Smooth muscle cell (in vitro differentiated cells): ENCODE results near the gene PIEZO1. TPM values are rescaled to one million over a fixed set of nuclear protein-coding genes. Genes with fewer than 3 reads are reported as not detected.

ENCODE experiments used
- DNase-seq: peaks from one replicate; lab custom pipeline; 2025; ENCODE audit not compliant: unreplicated experiment; lab: John Stamatoyannopoulos, UW
- H2AFZ ChIP-seq: fragments of 200-600 bp; sonication (generic); 2 replicates; pipeline ENCODE4 v1.6.0; 2016; ENCODE audit warnings: antibody characterized with exemption, low read depth, mild to moderate bottlenecking
- H3F3A ChIP-seq: fragments of 200-600 bp; sonication (generic); 2 replicates; pipeline ENCODE4 v1.6.0; 2017; ENCODE audit warnings: antibody characterized with exemption, low read depth
- H3K27ac ChIP-seq: fragments of 200-600 bp; sonication (generic); 2 replicates; pipeline ENCODE4 v1.5.1; 2016; ENCODE audit warnings: low read depth, mild to moderate bottlenecking
- H3K27me3 ChIP-seq: fragments of 200-600 bp; sonication (generic); 2 replicates; pipeline ENCODE4 v1.6.1; 2016; ENCODE audit warnings: low read depth, mild to moderate bottlenecking
- H3K36me3 ChIP-seq: fragments of 200-600 bp; sonication (generic); 2 replicates; pipeline ENCODE4 v1.5.1; 2016; ENCODE audit warnings: low read depth
- H3K4me1 ChIP-seq: fragments of 200-600 bp; sonication (generic); 2 replicates; pipeline ENCODE4 v1.5.1; 2016; ENCODE audit warnings: low read depth
- H3K4me2 ChIP-seq: fragments of 200-600 bp; sonication (generic); 2 replicates; pipeline ENCODE4 v1.6.0; 2016; ENCODE audit warnings: mild to moderate bottlenecking
- H3K4me3 ChIP-seq: fragments of 200-600 bp; sonication (generic); 2 replicates; pipeline ENCODE4 v1.5.1; 2016; ENCODE audit warnings: mild to moderate bottlenecking
- H3K79me2 ChIP-seq: fragments of 200-600 bp; sonication (generic); 2 replicates; pipeline ENCODE4 v1.6.0; 2016; ENCODE audit warnings: low read depth, mild to moderate bottlenecking
- H3K9ac ChIP-seq: fragments of 200-600 bp; sonication (generic); 2 replicates; pipeline ENCODE4 v1.6.0; 2016; ENCODE audit warnings: low read depth
- H3K9me3 ChIP-seq: fragments of 200-600 bp; sonication (generic); replicated peaks from 2 replicates; pipeline ENCODE4 v1.5.1; 2016; ENCODE audit warnings: low read depth
- H4K20me1 ChIP-seq: fragments of 200-600 bp; sonication (generic); 2 replicates; pipeline ENCODE4 v1.6.0; 2016; ENCODE audit warnings: low read depth
- CTCF ChIP-seq: fragments of 200-600 bp; sonication (generic); IDR thresholded peaks from 2 replicates; pipeline ENCODE4 v1.5.1; 2017; ENCODE audit warnings: borderline replicate concordance, mild to moderate bottlenecking, antibody characterized with exemption; ENCODE audit not compliant: insufficient read depth, poor library complexity, severe bottlenecking
- WGBS: methylation state at CpG from one replicate; pipeline ENCODE4 v1.1.7; 2016; ENCODE audit warnings: low lambda C conversion rate; 5-methylcytosine and 5-hydroxymethylcytosine counted together
- polyA plus RNA-seq: library from polyadenylated mRNA; unstranded; fragments of >200 nt; fragmentation: Nextera tagmentation; extraction: Ambion mirVana; gene quantifications from 2 replicates; pipeline ENCODE4 v1.2.1, GENCODE V29; 2016
- total RNA-seq: library from RNA; depleted of rRNA; stranded (reverse); fragments of >200 nt; gene quantifications from 2 replicates; pipeline ENCODE4 v1.2.3, GENCODE V29; 2014

PIEZO1 gene
- total and polyA plus RNA-seq, 2 experiments from 2014 or later, result 62.1 to 70.9 TPM

GRCh38 chr16:88740727-88741055, 44.3 kb downstream of the PIEZO1 start:
- peaks cover 60% of the 10 kb centered on the region for H4K20me1 ChIP-seq
- H2AFZ ChIP-seq, result no peak overlapping the region
- no peaks in the 10 kb centered on the region for H3K27me3 ChIP-seq
- no peak for DNase-seq
- WGBS, result 94% methylated on average over 12 of the region's 12 CpGs
- H3K27ac ChIP-seq, result no peak overlapping the region
- no peak overlapping the region for H3K9ac ChIP-seq
- H3K4me3 ChIP-seq, result no peak overlapping the region
- no peaks in the 10 kb centered on the region for H3F3A ChIP-seq
- H3K4me1 ChIP-seq, result peaks cover 5% of the 10 kb centered on the region
- H3K4me2 ChIP-seq, result no peak overlapping the region
- no peaks in the 10 kb centered on the region for H3K36me3 ChIP-seq
- no peaks in the 10 kb centered on the region for H3K9me3 ChIP-seq
- no peaks in the 10 kb centered on the region for H3K79me2 ChIP-seq
- TF ChIP-seq CTCF, result no peak

- no peaks in the 10 kb centered on the region for H3K36me3 ChIP-seq
- no peak for DNase-seq
- TF ChIP-seq CTCF, result no peak
- H3K9ac ChIP-seq, result no peak overlapping the region
- no peaks in the 10 kb centered on the region for H3K79me2 ChIP-seq
- no peak overlapping the region for H2AFZ ChIP-seq
- no peak overlapping the region for H3K4me3 ChIP-seq
- no peak overlapping the region for H3K27ac ChIP-seq
- WGBS, result 96% methylated on average over 28 of the region's 33 CpGs
- H4K20me1 ChIP-seq, result peaks cover 54% of the 10 kb centered on the region
- no peaks in the 10 kb centered on the region for H3F3A ChIP-seq
- H3K27me3 ChIP-seq, result no peaks in the 10 kb centered on the region
- peaks cover 3% of the 10 kb centered on the region for H3K4me1 ChIP-seq
- H3K4me2 ChIP-seq, result no peak overlapping the region
- H3K9me3 ChIP-seq, result no peaks in the 10 kb centered on the region
Observed at GRCh38 chr16:88739977-88740726, 44.9 kb downstream of the PIEZO1 start.

- Histone ChIP-seq H3K4me2 (no peak overlapping the region), H3K4me3 (no peak overlapping the region), H3K9me3 (no peaks in the 10 kb centered on the region), H3K36me3 (no peaks in the 10 kb centered on the region), H3K27ac (no peak overlapping the region), H2AFZ (no peak overlapping the region), H3K79me2 (no peaks in the 10 kb centered on the region), H3K4me1 (no peaks in the 10 kb centered on the region), H4K20me1 (peaks cover 46% of the 10 kb centered on the region), H3F3A (no peaks in the 10 kb centered on the region), H3K9ac (no peak overlapping the region), H3K27me3 (no peaks in the 10 kb centered on the region)
- TF ChIP-seq CTCF, result no peak
- 85% methylated on average over 20 of the region's 22 CpGs for WGBS
- no peak for DNase-seq
Observed at GRCh38 chr16:88739139-88739976, 45.7 kb downstream of the PIEZO1 start.
